Stimulated activated CD8-positive, alpha-beta memory T cell treated with anti-CD3 and anti-CD28 coated beads, Interleukin-15, amount 100 ng/mL, for 24 hours (primary cell): ENCODE results near the gene RNF224.

Experiments
- DNase-seq: peaks from one replicate; pipeline ENCODE4 v3.0.0-alpha.2; 2020; ENCODE audit warnings: low read depth

RNF224 gene

GRCh38 chr9:137192448-137192780 lies 34.9 kb upstream of the RNF224 start:
- DNase-seq: no peak

- no peak for DNase-seq
These were observed 34.4 kb upstream of the RNF224 start for GRCh38 chr9:137192859-137193258.

- no peak for DNase-seq
These were observed 33.5 kb upstream of the RNF224 start for GRCh38 chr9:137193771-137194170.

GRCh38 chr9:137194388-137194787 lies 32.9 kb upstream of the RNF224 start:
- no peak for DNase-seq

GRCh38 chr9:137194909-137195308 lies 32.4 kb upstream of the RNF224 start:
- DNase-seq: no peak

- DNase-seq: no peak
These were observed 31.6 kb upstream of the RNF224 start for GRCh38 chr9:137195525-137196220.

GRCh38 chr9:137198051-137198901 lies 29.0 kb upstream of the RNF224 start:
- DNase-seq: no peak

- DNase-seq: no peak
These were observed 28.4 kb upstream of the RNF224 start for GRCh38 chr9:137198902-137199283.

- DNase-seq: no peak
These were observed 27.7 kb upstream of the RNF224 start for GRCh38 chr9:137199411-137200121.

- DNase-seq: peak; percentile 87
These were observed 26.7 kb upstream of the RNF224 start, which contains the start of gene TPRN for GRCh38 chr9:137200311-137201204. TPRN (minus strand) TSS chr9:137200741; CDS start chr9:137200711, 30 bp downstream.

GRCh38 chr9:137201205-137201868 lies 26.0 kb upstream of the RNF224 start:
- DNase-seq: no peak

- DNase-seq: no peak
These were observed 24.3 kb upstream of the RNF224 start for GRCh38 chr9:137202966-137203365.

- no peak for DNase-seq
These were observed 22.6 kb upstream of the RNF224 start for GRCh38 chr9:137204731-137205125.

- peak; percentile 96 for DNase-seq
These were observed 21.9 kb upstream of the RNF224 start, which contains the start of the genes NDOR1 and TMEM203 for GRCh38 chr9:137205126-137206069. NDOR1 (plus strand) TSS chr9:137205700; CDS start chr9:137205778, 78 bp downstream. TMEM203 (minus strand) TSS chr9:137205648; CDS start chr9:137205414, 234 bp downstream.

- DNase-seq: no peak
These were observed 20.7 kb upstream of the RNF224 start for GRCh38 chr9:137206602-137207001.

GRCh38 chr9:137211532-137211931 lies 15.8 kb upstream of the RNF224 start:
- no peak for DNase-seq

- no peak for DNase-seq
These were observed 14.8 kb upstream of the RNF224 start for GRCh38 chr9:137212520-137212919.

- no peak for DNase-seq
These were observed 13.9 kb upstream of the RNF224 start for GRCh38 chr9:137213160-137214060.

- no peak for DNase-seq
These were observed 12.7 kb upstream of the RNF224 start for GRCh38 chr9:137214620-137215019.
